Raji (cell line): Measurements from ENCODE around the gene PEPD.

Experiments
- POLR2A ChIP-seq: IDR thresholded peaks from 2 replicates; pipeline ENCODE4 v1.6.1; 2011; ENCODE audit warnings: low read depth, low read length, control low read depth; ENCODE audit not compliant: insufficient read depth

PEPD gene

DNA sequence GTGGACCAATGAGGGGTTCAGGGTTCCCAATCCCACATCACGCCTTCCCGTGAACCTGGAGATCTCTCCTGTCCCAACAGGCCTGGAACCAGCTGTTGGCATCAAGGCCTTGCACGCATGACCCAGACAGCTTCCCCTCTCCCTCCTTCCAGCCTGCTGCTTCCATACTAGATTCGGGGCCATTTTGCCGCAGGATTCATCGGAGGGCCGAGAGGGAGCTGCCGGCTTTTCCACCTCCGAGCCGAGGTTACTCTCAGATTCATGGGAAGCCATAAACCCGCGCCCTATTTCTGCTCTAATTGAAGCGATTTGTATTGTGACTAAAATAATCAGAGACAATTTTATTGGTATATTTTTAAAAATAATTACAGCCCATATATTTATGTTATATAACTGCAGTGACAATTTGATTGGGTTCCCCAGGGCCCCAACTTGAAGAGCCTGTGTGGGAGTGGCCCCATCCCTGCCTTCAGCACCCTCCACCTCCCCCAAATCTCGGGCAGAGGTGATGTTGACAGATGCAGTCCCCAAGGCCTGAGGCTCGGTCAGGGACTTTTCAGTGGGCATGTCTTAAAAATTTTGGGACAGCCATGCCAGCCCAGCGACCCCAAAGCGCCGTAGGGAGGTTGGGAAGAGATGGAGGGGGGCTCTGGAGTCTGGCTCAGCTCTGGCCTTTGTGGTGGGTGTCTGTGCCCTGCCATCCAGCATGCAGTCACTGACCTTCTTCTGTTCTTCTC, 30.8 kb upstream of the PEPD start:
- no peak for TF ChIP-seq POLR2A

DNA sequence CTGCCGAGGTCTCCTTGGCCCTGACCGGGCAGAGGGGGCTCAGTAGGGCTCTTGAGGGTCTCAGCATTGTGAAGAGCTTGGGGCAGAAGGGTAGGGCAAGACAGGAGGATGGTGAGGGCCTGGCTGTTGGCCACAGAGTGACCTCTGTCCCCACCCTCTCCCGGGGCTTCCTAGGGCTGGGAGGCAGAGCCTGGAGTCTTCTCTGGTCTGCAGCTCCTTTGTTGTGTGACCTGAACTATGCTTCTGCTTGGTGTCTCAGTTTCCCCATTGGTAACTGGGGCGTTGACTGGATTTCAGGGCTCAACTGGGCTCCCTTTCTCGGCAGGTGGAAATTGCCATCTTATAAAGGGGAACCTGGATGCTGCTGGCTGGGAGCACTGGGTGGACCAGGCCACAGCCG, 30.1 kb upstream of the PEPD start:
- no peak for TF ChIP-seq POLR2A

DNA sequence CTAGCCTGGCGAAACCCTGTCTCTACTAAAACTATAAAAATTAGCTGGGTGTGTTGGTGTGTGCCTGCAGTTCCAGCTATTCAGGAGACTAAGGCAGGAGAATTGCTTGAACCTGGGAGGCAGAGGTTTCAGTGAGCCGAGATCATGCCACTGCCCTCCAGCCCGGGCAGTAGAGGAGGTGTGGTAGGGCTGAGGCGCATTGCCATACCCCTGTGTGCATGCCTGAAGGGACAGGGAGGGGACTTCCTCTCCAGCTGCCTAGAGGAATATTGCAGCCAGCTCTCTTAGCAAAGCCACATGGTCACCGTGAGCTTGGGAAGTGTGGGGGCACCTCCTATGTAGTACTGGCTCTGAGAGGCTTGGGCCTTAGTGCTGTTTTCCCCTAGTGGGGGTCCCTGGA, 29.2 kb upstream of the PEPD start:
- TF ChIP-seq POLR2A: no peak

DNA sequence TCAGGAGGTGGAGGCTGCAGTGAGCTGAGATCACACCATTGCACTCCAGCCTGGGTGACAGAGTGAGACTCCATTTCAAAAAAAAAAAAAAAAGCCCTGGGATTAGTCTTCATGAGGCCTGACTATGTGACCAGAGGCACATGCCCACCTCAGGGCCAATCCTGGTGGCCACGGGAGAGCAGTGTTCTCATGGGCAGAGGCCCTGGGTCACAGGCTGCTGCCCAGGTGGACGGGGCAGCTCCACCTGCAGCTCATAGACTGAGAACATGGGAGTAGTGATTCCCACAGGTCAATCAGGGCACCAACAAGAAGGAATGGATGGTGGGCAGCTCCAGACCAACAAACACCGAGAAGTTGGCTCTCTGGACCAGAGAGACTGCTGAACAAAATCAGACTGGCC, 26.1 kb upstream of the PEPD start:
- TF ChIP-seq POLR2A: no peak

DNA sequence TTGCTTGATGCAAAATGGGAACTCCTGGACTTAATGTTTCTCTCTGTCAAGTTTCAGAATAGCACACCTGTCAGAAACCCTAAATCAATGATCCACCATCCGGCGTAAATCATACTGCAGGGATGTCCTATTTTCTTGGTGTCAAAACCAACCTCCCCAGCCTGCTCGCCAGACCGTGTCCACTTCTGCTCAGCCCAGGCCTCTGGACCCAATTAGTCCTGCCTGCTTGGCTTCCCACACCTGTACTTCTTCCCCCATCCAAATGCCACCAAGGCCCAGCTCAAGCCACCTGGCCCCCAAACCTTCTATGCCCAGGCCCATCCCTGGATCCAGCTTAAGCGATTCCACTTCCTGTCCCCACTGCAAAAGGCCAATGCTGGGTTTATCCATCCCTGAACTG, 25.1 kb upstream of the PEPD start:
- no peak for TF ChIP-seq POLR2A

DNA sequence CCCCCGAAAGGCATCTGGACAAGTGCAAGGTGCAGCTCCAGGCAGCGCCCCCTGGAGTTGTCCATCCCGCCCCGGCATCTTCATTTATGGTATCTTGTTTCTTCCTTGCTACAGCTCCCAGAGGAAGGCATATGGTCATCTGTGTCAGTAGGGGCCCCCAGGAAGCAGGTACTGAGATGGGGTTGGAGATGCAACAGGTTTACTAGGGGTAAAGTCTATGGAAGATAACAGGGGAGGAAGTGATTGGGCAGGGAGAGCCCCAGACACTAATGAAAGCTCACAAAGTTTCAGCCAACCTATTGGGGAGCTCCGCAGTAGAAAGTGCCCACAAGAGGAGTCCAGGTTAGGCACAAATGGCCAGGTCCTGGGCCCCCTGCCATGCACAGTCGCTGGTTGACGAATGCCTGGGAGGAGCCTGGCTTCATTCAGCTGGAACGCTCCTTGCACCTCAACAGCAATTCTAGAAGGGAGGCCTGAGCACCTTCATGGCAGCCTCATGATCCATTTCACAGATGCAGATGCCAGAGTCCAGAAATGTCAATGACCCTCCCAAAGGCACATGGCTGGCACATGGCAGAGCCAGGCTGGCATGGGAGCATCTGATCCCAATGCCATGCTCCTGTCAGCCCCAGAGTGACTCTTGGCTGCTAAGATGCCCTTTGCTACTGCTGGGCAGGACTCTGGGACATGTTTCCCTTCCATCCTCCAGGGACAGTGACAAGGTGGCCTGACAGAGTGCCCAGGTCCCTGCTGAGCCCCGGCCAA, 23.8 kb upstream of the PEPD start:
- TF ChIP-seq POLR2A: no peak

DNA sequence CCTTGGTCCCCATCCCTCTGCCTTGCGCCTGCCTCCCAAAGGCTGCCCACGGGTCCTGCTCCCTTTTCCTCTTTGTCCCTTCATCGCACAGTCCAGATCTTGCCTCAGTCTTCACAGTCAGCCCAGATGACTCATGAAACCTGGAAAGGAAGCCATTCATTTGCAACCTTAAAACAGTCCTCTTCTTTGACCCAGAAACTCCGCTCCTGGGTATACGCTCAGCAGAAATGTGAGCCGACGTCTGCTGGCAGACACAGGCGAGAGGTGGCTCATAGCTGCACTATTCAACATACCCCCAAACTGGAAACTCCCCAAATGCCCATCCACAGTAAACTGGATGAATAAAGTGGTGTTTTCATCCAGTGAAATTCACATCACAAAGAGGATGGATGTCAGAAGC, 13.6 kb upstream of the PEPD start:
- no peak for TF ChIP-seq POLR2A

DNA sequence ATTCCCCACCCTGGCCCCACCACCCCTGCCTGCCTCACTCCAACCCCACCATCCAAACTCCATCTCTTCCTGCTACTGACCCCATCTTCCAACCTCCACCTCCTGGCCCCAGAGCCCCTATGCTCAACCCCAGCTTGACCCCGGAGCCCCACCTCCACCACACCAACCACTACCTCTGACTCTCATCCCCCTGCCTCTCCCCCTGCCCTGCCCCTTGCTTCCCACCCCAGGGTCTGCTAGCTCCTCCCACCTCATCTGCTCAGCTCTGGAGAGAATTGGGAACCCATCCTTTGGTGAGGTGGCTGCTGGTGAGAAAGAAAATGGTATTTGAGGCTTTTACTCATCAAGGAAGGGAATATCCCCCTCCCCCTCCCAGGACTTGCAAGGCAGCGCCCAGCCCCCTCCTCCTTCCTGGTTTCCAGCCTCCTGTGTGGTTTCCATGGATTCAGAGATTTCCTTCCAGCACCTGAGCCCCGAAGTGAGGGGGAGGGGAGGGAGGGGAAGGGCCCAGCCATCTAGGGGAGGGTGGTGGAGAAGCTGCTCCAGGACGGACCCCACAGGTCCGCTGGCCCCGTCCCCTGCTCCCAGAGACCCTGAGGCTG, 11.4 kb upstream of the PEPD start:
- TF ChIP-seq POLR2A: no peak

DNA sequence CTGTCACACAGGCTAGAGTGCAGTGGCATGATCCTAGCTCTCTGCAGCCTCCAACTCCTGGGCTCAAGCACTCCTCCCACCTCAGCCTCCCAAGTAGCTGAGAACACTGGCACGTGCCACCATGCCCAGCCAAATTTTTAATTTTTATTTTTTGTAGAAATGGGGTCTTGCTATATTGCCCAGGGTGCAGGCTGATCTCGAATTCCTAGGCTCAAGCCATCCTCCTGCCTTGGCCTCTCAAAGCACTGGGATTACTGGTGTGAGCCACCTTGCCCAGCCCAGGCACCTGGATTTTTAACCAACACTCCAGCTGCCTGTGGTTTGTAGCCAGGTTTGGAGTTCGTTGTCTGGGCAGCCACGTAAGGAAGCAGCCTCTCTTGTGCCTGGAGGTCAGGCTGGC, 9.3 kb upstream of the PEPD start:
- TF ChIP-seq POLR2A: no peak

DNA sequence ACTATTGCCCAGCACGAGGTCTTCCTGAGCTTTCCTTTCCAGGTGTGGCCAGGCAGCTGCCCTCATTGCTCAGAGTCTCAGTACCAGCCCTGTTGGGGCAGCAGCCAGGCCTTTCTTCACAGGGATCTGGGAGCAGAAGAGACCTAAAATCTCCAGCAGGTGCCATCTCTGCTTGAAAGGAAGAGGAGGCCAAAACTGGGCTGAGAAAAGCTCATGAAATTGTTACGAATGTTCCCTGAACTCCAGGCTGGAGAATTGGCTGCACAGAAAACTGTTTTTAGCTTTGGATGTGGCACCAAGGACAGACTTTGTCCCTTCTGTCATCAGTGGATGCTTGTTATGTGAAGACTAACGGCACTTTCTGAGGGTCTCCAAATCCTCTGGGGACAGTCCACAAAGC, 8.7 kb upstream of the PEPD start:
- TF ChIP-seq POLR2A: no peak

DNA sequence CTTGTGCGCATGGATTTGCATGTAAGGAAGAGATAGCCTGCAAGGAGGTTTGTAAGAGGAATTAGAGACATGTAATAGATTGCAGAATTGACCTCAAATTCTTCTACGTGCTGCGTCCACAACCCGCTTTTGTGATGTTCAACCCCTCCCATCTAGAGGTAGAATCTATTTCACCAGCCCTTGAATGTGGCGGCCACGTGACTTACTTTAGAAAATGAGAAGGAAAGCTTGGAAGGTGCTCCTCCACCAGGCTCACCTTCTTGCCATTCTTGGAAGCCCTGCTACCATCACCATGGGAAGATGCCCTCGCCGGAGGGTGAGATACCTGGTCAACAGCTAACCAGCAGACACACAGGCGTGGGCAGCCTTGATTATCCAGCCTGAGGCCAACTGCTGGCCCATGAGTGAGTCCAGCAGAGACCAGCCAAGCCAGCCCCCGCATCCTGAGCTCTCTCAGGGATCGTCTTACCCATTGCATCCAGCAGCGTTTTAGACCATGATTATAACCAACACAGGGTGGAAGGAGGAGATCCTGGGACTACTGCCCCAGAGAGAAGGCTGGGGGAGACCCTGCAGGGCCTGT, 7.6 kb upstream of the PEPD start:
- no peak for TF ChIP-seq POLR2A

DNA sequence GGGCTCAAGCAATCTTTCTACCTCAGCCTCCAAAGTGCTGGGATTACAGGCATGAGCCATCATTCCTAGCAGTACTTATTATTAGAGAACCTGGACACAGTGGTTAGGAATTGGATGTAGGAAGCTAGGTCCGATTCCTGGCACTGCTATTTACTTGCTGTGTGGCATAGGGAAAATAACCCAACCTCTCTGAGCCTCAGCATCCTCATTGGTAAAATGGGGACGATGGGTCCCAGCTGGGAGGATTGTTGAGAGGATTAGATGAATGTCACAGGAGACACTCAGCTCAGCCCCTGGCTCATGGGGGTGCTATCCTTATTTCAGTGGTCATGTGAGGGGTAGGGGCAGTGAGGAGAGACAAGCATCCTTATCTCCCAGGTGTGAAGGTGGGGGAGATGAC, 6.8 kb upstream of the PEPD start:
- TF ChIP-seq POLR2A: no peak

DNA sequence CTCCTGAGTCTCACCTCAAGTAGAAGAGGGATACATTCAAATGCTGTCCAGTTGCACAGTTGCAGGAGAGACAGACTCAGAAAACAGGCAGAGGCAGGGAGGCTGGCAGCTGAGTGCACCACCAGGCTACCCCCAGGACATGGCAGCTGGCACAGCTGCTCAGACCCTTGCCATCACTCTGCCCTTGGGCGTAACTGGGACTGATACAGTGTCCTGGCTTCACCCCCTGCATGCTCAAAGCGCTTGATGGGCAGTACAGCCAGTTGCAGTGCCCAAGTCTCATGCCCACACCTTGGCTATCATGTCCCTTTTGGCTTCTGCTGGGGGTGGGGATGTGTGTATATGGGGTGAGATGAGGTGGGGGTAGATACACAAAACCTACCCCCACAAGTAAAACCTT, 5.5 kb upstream of the PEPD start:
- no peak for TF ChIP-seq POLR2A

DNA sequence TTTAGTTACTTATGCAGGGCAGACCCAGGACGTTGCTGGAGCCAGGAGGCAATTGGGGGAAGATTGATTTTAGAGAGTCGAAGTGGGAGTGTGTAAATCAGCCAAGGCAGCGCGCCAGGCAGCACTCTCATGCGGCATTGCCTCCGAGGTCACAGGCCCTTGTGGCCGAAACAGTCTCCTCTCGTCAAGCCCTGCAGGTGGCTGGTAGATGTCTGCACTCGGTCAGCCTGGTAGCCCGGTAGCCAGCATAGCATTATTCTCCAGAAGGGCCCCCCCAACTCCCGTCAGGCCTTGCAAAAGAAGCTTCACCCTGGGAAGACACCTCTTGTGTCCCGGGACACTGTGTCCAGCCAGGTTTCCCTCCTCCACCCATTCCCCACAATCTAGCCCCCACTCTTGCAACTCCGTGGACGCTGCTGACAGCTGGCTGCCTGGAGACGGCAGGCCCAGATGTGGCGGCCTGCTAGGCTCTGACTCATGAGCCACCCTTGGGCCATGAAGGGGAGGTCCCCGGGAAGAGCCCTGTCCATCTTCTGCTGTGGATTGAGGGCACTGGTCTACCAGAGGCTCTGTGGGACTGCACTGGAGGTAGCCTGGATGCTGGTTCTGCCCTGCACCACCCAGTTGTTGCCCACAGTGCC, 2.6 kb upstream of the PEPD start:
- TF ChIP-seq POLR2A: no peak

DNA sequence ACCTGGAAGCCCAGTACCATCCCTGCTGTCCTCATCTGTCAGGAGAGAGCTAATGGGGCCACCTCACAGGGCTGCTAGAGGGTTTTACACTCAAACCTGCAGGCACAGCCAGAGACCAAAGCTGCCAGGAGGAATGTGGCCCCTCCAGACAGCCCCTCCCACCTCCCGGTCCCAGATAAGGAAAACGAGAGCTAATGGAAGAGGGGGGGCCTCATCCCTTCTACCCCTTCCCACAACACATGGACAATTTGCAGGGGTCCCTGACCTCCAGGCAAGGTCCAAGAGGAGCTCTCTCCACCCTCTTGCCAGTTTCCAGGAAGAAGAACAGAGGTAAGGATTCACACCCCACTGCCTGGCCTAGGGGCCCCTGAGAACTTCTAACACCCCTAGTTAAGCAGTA, 1.6 kb upstream of the PEPD start:
- TF ChIP-seq POLR2A: no peak

DNA sequence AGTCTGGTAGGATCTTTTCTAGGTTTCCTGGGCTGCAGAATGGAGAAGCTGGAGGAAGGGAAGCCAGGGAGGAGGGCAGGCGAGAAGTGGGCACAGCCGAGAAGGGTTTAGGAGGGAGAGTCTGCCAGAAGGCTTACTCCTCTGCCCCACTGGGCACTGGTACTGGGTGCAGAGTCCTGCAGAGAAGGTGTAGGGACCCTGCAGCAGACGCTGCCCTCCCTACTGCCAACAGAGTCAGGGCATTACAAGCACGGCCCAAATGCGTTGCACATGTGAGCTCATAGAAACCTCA, 726 bp upstream of the PEPD start:
- TF ChIP-seq POLR2A: no peak
